CD4-positive, alpha-beta T cell (primary cell): ENCODE measurements around the gene LARGE1. TPM values are rescaled to one million over a fixed set of nuclear protein-coding genes. Genes with fewer than 3 reads are reported as not detected.

Source experiments
- ATAC-seq: fragments of 200-7000 bp; cut with Tn5 transposase; one replicate; pipeline ENCODE4 v1.10.0; 2022; ENCODE audit warnings: mild to moderate bottlenecking; ENCODE audit not compliant: poor library complexity
- CTCF ChIA-PET: fragments of 350-600 bp; sonication (Branson Sonifier 250); formaldehyde crosslinking; loops from one replicate; lab custom pipeline; 2021; ENCODE audit warnings: antibody characterized with exemption, inconsistent platforms; lab: Charles Lee
- POLR2A ChIA-PET: fragments of 350-600 bp; sonication (Branson Sonifier 250); formaldehyde crosslinking; loops from one replicate; lab custom pipeline; 2021; ENCODE audit warnings: antibody characterized with exemption, inconsistent platforms; lab: Charles Lee
- DNase-seq, 14 experiments: peaks; one replicate each; pipeline ENCODE4 v3.0.0-alpha.2; 2013 to 2020; ENCODE audit warnings: mixed read lengths in 2 of 14
- H3K27ac ChIP-seq, 2 donors: one replicate each; pipeline versions ENCODE4 v1.5.1 to v1.7.0; 2013; ENCODE audit warnings: low read length in 2 of 2, low read depth in 1 of 2, mild to moderate bottlenecking in 1 of 2
- H3K27me3 ChIP-seq, 2 experiments: 1 replicate in 1 of 2; 2 replicates in 1 of 2; pipeline versions ENCODE4 v1.6.1 to v1.7.0; 2013; ENCODE audit warnings: low read length in 2 of 2, control low read depth in 1 of 2, mild to moderate bottlenecking in 1 of 2, moderate library complexity in 1 of 2; ENCODE audit not compliant: insufficient read depth in 2 of 2, control insufficient read depth in 1 of 2
- H3K36me3 ChIP-seq: one replicate; pipeline ENCODE4 v1.6.1; 2013; ENCODE audit warnings: low read length, control low read depth; ENCODE audit not compliant: insufficient read depth
- H3K4me1 ChIP-seq: one replicate; pipeline ENCODE4 v1.6.1; 2013; ENCODE audit warnings: low read length, control low read depth; ENCODE audit not compliant: insufficient read depth
- H3K4me3 ChIP-seq: one replicate; pipeline ENCODE4 v1.5.1; 2013; ENCODE audit warnings: mild to moderate bottlenecking, low read length, moderate library complexity
- H3K9me3 ChIP-seq, 2 experiments: 1 replicate in 1 of 2; 2 replicates in 1 of 2; pipeline versions ENCODE4 v1.6.1 to v1.7.0; 2013; ENCODE audit warnings: low read length in 2 of 2, mild to moderate bottlenecking in 2 of 2, control low read depth in 1 of 2, moderate library complexity in 1 of 2; ENCODE audit not compliant: control insufficient read depth in 1 of 2, insufficient read depth in 1 of 2
- H3K27ac Mint-ChIP-seq: one replicate; pipeline ENCODE4 v1.8.0; 2020; ENCODE audit warnings: mixed read lengths
- H3K27me3 Mint-ChIP-seq: one replicate; pipeline ENCODE4 v1.8.0; 2021; ENCODE audit warnings: mixed read lengths
- H3K36me3 Mint-ChIP-seq: one replicate; pipeline ENCODE4 v1.8.0; 2021; ENCODE audit warnings: low read depth, mixed read lengths
- H3K4me1 Mint-ChIP-seq: one replicate; pipeline ENCODE4 v1.8.0; 2021; ENCODE audit warnings: low read depth, mixed read lengths
- H3K4me3 Mint-ChIP-seq: one replicate; pipeline ENCODE4 v1.8.0; 2020; ENCODE audit warnings: mild to moderate bottlenecking, mixed read lengths
- H3K9me3 Mint-ChIP-seq: one replicate; pipeline ENCODE4 v1.8.0; 2020; ENCODE audit warnings: mixed read lengths
- CTCF ChIP-seq: fragments of 200-600 bp; IDR thresholded peaks from one replicate; pipeline ENCODE4 v1.8.0; 2022; ENCODE audit warnings: antibody characterized with exemption, mild to moderate bottlenecking
- intact Hi-C, 2 experiments: fragments of 100-400 bp; cut with DNase I in 1 of 2; cut with micrococcal nuclease in 1 of 2; formaldehyde crosslinking; loops; one replicate each; pipeline versions ENCODE4 v1.15.1 to v1.9.0; 2023 to 2025; cut with DNase I, micrococcal nuclease
- total RNA-seq, 174 experiments: library from RNA in 2 of 174; stranded (reverse) in 2 of 174; gene quantifications; one replicate each; pipeline ENCODE4 v1.2.3 and lab custom pipeline; 2021 to 2026

The LARGE1 gene
- total RNA-seq, 2 experiments from 2014 or later = 0.14 to 0.70 TPM

GRCh38 chr22:33459137-33459536, 461.1 kb downstream of the LARGE1 start:
- no peak for TF ChIP-seq CTCF
- ChIA-PET POLR2A (no interaction called here), CTCF (no interaction called here)
- ATAC-seq (no peak), DNase-seq (no peak)
- Histone ChIP-seq H3K4me1 (no peaks in the 10 kb centered on the region), H3K27ac (no peak overlapping the region), H3K4me3 (no peak overlapping the region), H3K9me3 (peaks cover 0 to 5% of the 10 kb centered on the region in 2 experiments), H3K27me3 (no peaks in the 10 kb centered on the region), H3K36me3 (no peaks in the 10 kb centered on the region)
- no peaks in the 10 kb centered on the region for H3K4me1 Mint-ChIP-seq
- intact Hi-C loops = no loop called here
- peaks cover 13% of the 10 kb centered on the region for H3K9me3 Mint-ChIP-seq
- no peaks in the 10 kb centered on the region for H3K36me3 Mint-ChIP-seq
- H3K4me3 Mint-ChIP-seq = no peak overlapping the region
- H3K27me3 Mint-ChIP-seq = no peaks in the 10 kb centered on the region
- no peak overlapping the region for H3K27ac Mint-ChIP-seq

GRCh38 chr22:33456511-33456910, 463.8 kb downstream of the LARGE1 start:
- Mint-ChIP-seq H3K9me3 (peaks cover 13% of the 10 kb centered on the region), H3K27me3 (no peaks in the 10 kb centered on the region), H3K4me3 (no peak overlapping the region), H3K36me3 (no peaks in the 10 kb centered on the region), H3K27ac (no peak overlapping the region), H3K4me1 (no peaks in the 10 kb centered on the region)
- Histone ChIP-seq H3K4me1 (no peaks in the 10 kb centered on the region), H3K27me3 (no peaks in the 10 kb centered on the region), H3K9me3 (peaks cover 0 to 10% of the 10 kb centered on the region in 2 experiments), H3K4me3 (no peak overlapping the region), H3K36me3 (no peaks in the 10 kb centered on the region), H3K27ac (no peak overlapping the region)
- ChIA-PET CTCF (no interaction called here), POLR2A (no interaction called here)
- intact Hi-C loops = no loop called here
- no peak for ATAC-seq
- DNase-seq = no peak
- TF ChIP-seq CTCF = no peak

- Mint-ChIP-seq H3K27ac (no peak overlapping the region), H3K36me3 (no peaks in the 10 kb centered on the region), H3K4me1 (no peaks in the 10 kb centered on the region), H3K27me3 (no peaks in the 10 kb centered on the region), H3K4me3 (no peak overlapping the region), H3K9me3 (peaks cover 8% of the 10 kb centered on the region)
- ATAC-seq = no peak
- no peaks in the 10 kb centered on the region for H3K36me3 ChIP-seq
- intact Hi-C loops = no loop called here
- H3K9me3 ChIP-seq = peaks cover 0 to 10% of the 10 kb centered on the region in 2 experiments
- H3K27me3 ChIP-seq = no peaks in the 10 kb centered on the region
- H3K4me3 ChIP-seq = no peak overlapping the region
- ChIA-PET CTCF (no interaction called here), POLR2A (no interaction called here)
- TF ChIP-seq CTCF = no peak
- DNase-seq = no peak
- H3K27ac ChIP-seq = no peak overlapping the region
- no peaks in the 10 kb centered on the region for H3K4me1 ChIP-seq
Measured at GRCh38 chr22:33455036-33455435, 465.2 kb downstream of the LARGE1 start.
